Measurements from ENCODE around the gene DNAJB4. TPM values are rescaled to one million over a fixed set of nuclear protein-coding genes. Genes with fewer than 3 reads are reported as not detected.
"Not testable (repeated sequence)": the region's sequence is repeated elsewhere in the genome, so short reads cannot be mapped to it uniquely, and the experiment has no call there.

The DNAJB4 gene
- total RNA-seq, 2 donors from 2014 or later, result 41.0 to 59.8 TPM

DNA sequence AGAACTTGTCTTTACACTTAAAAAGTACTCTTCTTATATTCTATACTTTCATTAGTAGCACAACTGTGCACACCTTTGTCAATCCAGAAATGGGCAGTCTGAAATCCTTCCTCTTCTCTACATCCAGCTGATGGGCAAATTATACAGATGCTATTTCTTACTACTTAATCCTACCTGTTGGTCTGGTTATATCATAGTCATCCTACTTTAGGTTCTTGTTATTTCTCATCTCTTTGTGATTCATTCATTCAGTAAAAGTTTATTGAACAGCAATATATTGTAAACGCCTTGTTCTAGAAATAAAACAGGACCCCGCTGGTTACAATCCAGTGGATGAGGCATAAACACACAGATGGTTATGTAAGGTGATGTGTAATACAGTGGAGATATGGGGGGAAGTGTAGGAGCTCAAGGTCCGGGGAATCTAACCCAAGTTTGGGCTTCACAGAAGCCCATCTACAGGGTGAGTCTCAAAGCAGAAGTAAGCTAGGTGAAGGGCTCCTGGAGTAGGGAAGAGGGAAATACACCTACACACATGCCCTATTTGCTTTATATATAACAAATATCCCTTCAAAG lies 14.0 kb upstream of the DNAJB4 start:
- no peak overlapping the region for H3K27ac ChIP-seq

DNA sequence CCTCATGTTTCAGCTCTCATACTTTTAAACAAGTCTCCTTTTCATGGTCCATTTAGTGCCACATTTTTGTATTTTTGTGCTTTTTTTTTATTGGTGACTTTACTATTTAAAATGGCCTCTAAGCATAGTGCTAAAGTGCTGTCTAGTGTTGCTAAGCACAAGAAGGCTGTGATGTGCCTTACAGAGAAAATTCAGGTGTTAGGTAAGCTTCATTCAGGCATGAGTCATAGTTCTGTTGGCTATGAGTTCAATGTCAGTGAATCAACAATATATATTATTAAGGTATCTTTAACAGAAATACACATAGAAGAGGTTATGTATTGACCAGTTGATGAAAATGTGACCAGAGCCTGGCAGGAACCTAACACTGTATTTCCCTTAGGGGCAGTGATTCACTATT lies 13.1 kb upstream of the DNAJB4 start:
- Histone ChIP-seq H3K9me3 (no peaks in the 10 kb centered on the region), H3K36me3 (no peaks in the 10 kb centered on the region), H3K27me3 (replicated peaks; ENCODE audit: insufficient read depth) (no peaks in the 10 kb centered on the region), H3K4me1 (ENCODE audit: control insufficient read depth in 1 of 2, low read depth in 2 of 2) (peaks cover 0 to 11% of the 10 kb centered on the region in 2 donors), H3K4me3 (no peak overlapping the region), H3K27ac (no peak overlapping the region)
- TF ChIP-seq, protein P1, sequence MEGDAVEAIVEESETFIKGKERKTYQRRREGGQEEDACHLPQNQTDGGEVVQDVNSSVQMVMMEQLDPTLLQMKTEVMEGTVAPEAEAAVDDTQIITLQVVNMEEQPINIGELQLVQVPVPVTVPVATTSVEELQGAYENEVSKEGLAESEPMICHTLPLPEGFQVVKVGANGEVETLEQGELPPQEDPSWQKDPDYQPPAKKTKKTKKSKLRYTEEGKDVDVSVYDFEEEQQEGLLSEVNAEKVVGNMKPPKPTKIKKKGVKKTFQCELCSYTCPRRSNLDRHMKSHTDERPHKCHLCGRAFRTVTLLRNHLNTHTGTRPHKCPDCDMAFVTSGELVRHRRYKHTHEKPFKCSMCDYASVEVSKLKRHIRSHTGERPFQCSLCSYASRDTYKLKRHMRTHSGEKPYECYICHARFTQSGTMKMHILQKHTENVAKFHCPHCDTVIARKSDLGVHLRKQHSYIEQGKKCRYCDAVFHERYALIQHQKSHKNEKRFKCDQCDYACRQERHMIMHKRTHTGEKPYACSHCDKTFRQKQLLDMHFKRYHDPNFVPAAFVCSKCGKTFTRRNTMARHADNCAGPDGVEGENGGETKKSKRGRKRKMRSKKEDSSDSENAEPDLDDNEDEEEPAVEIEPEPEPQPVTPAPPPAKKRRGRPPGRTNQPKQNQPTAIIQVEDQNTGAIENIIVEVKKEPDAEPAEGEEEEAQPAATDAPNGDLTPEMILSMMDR (IDR thresholded peaks at IDR 0.05), result no peak
- DNase-seq (ENCODE audit: low spot score) (no peak), ATAC-seq (ENCODE audit: insufficient number of reproducible peaks, low FRiP score, low read depth) (no peak)

More for the DNA sequence above, 14.0 kb upstream of the DNAJB4 start:
- peaks cover 0 to 11% of the 10 kb centered on the region in 2 donors for H3K4me1 ChIP-seq (ENCODE audit: control insufficient read depth in 1 of 2, low read depth in 2 of 2)
- no peak for ATAC-seq (ENCODE audit: insufficient number of reproducible peaks, low FRiP score, low read depth)
- TF ChIP-seq, protein P1 (IDR thresholded peaks at IDR 0.05), result no peak
- no peak overlapping the region for H3K4me3 ChIP-seq
- no peaks in the 10 kb centered on the region for H3K9me3 ChIP-seq
- no peaks in the 10 kb centered on the region for H3K36me3 ChIP-seq
- H3K27me3 ChIP-seq (replicated peaks; ENCODE audit: insufficient read depth), result no peaks in the 10 kb centered on the region
- DNase-seq (ENCODE audit: low spot score), result no peak

DNA sequence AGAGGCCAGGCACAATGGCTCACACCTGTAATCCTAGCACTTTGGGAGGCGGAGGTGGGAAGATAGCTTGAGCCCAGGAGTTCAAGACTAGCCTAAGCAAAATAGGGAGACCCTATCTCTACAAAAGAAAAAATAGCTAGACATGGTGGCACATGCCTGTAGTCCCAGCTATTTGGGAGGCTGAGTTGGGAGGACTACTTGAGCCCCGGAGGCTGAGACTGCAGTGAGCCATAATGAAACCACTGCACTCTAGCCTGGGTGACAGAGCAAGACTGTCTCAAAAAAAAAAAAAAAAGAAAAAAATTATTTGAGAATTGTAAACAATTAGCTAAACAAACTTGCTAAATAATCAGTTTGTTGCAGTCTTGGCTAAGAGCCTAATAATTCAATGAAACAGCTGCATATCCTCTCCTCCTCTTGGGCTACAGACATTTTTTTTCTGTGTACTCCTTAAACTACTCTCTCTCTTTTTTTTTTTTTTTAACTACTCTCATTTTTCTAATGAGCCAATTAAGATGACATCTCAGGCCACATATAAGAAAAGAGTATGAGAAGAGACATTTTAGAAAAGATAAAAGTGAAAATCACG lies 10.5 kb upstream of the DNAJB4 start:
- no peak overlapping the region for H3K4me3 ChIP-seq
- H3K4me1 ChIP-seq (ENCODE audit: control insufficient read depth in 1 of 2, low read depth in 2 of 2), result peaks cover 0 to 11% of the 10 kb centered on the region in 2 donors
- DNase-seq (ENCODE audit: low spot score) (no peak), ATAC-seq (ENCODE audit: insufficient number of reproducible peaks, low FRiP score, low read depth) (no peak)
- H3K27ac ChIP-seq, result no peak overlapping the region
- H3K36me3 ChIP-seq, result no peaks in the 10 kb centered on the region
- TF ChIP-seq, protein P1 (IDR thresholded peaks at IDR 0.05), result no peak
- no peaks in the 10 kb centered on the region for H3K9me3 ChIP-seq
- no peaks in the 10 kb centered on the region for H3K27me3 ChIP-seq (replicated peaks; ENCODE audit: insufficient read depth)

DNA sequence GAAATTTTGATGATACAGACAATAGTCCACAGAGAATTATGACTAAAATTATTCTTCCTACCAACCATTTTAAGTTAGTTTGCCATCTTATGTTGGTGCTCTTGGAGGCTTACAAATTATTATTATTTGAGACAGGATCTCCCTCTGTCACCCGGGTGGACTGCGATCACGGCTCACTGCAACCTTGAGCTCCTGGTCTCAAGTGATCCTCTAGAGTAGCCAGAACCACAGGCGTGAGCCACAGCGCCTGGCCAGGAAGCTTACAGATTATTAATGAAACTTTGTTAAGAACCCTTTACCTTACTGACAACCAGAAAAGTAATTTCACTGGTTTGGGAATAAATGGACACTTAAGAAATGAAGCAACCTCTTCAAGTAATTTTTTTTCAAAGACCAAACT lies 8.0 kb upstream of the DNAJB4 start:
- ATAC-seq (ENCODE audit: insufficient number of reproducible peaks, low FRiP score, low read depth) (no peak), DNase-seq (ENCODE audit: low spot score) (no peak)
- Histone ChIP-seq H3K36me3 (no peaks in the 10 kb centered on the region), H3K4me3 (no peak overlapping the region), H3K9me3 (no peaks in the 10 kb centered on the region), H3K4me1 (ENCODE audit: control insufficient read depth in 1 of 2, low read depth in 2 of 2) (peaks cover 0 to 11% of the 10 kb centered on the region in 2 donors), H3K27me3 (replicated peaks; ENCODE audit: insufficient read depth) (no peaks in the 10 kb centered on the region), H3K27ac (no peak overlapping the region)
- TF ChIP-seq, protein P1 (IDR thresholded peaks at IDR 0.05), result no peak

DNA sequence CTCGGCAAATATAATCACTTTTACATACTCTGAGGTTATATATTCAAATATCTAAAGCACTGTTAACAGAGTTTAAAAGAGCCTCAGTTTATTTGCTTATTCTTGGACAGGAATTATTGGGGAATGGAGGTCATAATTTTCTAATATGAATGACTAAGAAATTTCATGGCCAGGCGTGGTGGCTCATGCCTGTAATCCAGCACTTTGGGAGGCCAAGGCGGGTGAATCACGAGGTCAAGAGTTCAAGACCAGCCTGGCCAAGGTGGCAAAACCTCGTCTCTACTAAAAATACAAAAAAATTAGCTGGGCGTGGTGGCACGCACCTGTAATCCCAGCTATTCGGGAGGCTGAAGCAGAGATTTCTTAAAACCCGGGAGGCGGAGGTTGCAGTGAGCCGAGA lies 4.2 kb upstream of the DNAJB4 start:
- peaks cover 0 to 11% of the 10 kb centered on the region in 2 donors for H3K4me1 ChIP-seq (ENCODE audit: control insufficient read depth in 1 of 2, low read depth in 2 of 2)
- not testable (repeated sequence) for H3K9me3 ChIP-seq; H3K36me3 ChIP-seq; DNase-seq (ENCODE audit: low spot score); H3K27ac ChIP-seq; H3K4me3 ChIP-seq; ATAC-seq (ENCODE audit: insufficient number of reproducible peaks, low FRiP score, low read depth); H3K27me3 ChIP-seq (replicated peaks; ENCODE audit: insufficient read depth)
